ENCODE measurements around the gene POLH. TPM values are rescaled to one million over a fixed set of nuclear protein-coding genes. Genes with fewer than 3 reads are reported as not detected.

Gene POLH
- total RNA-seq (2022; extraction: Qiagen RNA extraction) = 7.6 to 11.6 TPM (median 10.3 TPM) in 5 replicates

DNA sequence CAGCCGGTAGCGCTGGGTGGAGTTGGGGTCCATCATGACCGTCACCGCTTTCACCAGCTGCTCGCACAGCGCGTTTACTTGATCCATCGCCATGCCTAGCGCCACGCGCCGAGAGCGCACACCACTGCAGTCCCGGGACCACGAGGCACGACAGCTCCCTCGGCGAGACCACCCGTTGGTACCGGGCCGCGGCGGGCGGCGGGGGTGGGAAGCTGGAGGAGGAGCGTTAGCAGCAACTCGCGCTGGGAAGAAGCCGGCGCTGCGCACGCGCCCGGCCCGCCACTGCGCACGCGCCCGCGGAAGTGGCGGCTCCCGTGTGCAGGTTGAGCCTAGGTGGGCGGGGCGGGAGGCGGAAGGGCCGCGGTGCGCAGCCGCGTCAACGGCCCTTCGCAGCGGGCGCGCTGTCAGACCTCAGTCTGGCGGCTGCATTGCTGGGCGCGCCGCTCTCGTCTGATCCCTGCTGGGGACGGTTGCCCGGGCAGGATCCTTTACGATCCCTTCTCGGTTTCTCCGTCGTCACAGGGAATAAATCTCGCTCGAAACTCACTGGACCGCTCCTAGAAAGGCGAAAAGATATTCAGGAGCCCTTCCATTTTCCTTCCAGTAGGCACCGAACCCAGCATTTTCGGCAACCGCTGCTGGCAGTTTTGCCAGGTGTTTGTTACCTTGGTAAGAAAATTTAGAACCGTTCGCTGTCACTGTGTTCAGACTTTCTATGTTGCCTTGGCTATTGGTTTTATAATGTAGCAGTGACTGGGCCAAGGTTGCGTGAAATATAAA is at the start of gene POLH, which contains the start of gene XPO5:
Gene POLH (plus strand): TSS at position 414 of the 780 bp plus-strand sequence. CDS start 6,135 bp downstream, outside the sequence.
Gene XPO5 (minus strand): TSS at position 267 of the 780 bp plus-strand sequence. CDS start 174 bp downstream, at position 93.

GRCh38 chr6:43629104-43629504 is 53.1 kb downstream of the POLH start, which contains the start of gene GTPBP2:
Gene GTPBP2, minus strand, starts transcription at chr6:43629264. Its CDS starts 102 bp downstream, at chr6:43629162.

GRCh38 chr6:43635387-43636307 is 59.7 kb downstream of the POLH start, which contains the start of gene MAD2L1BP:
Gene MAD2L1BP, plus strand, starts transcription at chr6:43635840. Its CDS starts 36 bp downstream, at chr6:43635876.

GRCh38 chr6:43644940-43645612 is 69.1 kb downstream of the POLH start, which contains the start of gene RSPH9:
Gene RSPH9, plus strand, starts transcription at chr6:43645036. Its CDS starts 63 bp downstream, at chr6:43645099.

Other genes with a start within 250 kb of the POLH start
- 3.6 to 6.7 TPM (median 5.0 TPM) in 5 replicates for gene ZNF318, start 206.5 kb upstream of the POLH start, total RNA-seq (2022; extraction: Qiagen RNA extraction)
- gene ABCC10, start 148.6 kb upstream of the POLH start, total RNA-seq (2022; extraction: Qiagen RNA extraction) = 7.7 to 10.6 TPM (median 9.2 TPM) in 5 replicates
- 5.6 to 8.1 TPM (median 7.6 TPM) in 5 replicates for gene DLK2, start 120.6 kb upstream of the POLH start, total RNA-seq (2022; extraction: Qiagen RNA extraction)
- 17.8 to 19.6 TPM (median 18.8 TPM) in 5 replicates for gene TJAP1, start 98.6 kb upstream of the POLH start, total RNA-seq (2022; extraction: Qiagen RNA extraction)
- 0.71 to 1.4 TPM (median 1.1 TPM) in 5 replicates for gene LRRC73, start 65.8 kb upstream of the POLH start, total RNA-seq (2022; extraction: Qiagen RNA extraction)
- 64.0 to 74.4 TPM (median 71.7 TPM) in 5 replicates for gene YIPF3, start 59.3 kb upstream of the POLH start, total RNA-seq (2022; extraction: Qiagen RNA extraction)
- gene POLR1C, start 59.1 kb upstream of the POLH start, total RNA-seq (2022; extraction: Qiagen RNA extraction) = 44.0 to 54.8 TPM (median 47.0 TPM) in 5 replicates
- 24.5 to 32.5 TPM (median 26.6 TPM) in 5 replicates for gene XPO5, start 147 bp upstream of the POLH start, total RNA-seq (2022; extraction: Qiagen RNA extraction)
- gene GTPBP2, start 53.1 kb downstream of the POLH start, total RNA-seq (2022; extraction: Qiagen RNA extraction) = 13.9 to 19.2 TPM (median 18.4 TPM) in 5 replicates
- 33.7 to 38.3 TPM (median 36.7 TPM) in 5 replicates for gene MAD2L1BP, start 59.7 kb downstream of the POLH start, total RNA-seq (2022; extraction: Qiagen RNA extraction)
- 0.14 to 0.33 TPM (median 0.17 TPM) in 5 replicates for gene RSPH9, start 68.9 kb downstream of the POLH start, total RNA-seq (2022; extraction: Qiagen RNA extraction)
- gene MRPS18A, start 111.6 kb downstream of the POLH start, total RNA-seq (2022; extraction: Qiagen RNA extraction) = 46.1 to 48.8 TPM (median 48.0 TPM) in 5 replicates
- 27.9 to 35.6 TPM (median 34.2 TPM) in 5 replicates for gene VEGFA, start 194.0 kb downstream of the POLH start, total RNA-seq (2022; extraction: Qiagen RNA extraction)